ENCODE results near the gene PRRC1.

The PRRC1 gene

DNA sequence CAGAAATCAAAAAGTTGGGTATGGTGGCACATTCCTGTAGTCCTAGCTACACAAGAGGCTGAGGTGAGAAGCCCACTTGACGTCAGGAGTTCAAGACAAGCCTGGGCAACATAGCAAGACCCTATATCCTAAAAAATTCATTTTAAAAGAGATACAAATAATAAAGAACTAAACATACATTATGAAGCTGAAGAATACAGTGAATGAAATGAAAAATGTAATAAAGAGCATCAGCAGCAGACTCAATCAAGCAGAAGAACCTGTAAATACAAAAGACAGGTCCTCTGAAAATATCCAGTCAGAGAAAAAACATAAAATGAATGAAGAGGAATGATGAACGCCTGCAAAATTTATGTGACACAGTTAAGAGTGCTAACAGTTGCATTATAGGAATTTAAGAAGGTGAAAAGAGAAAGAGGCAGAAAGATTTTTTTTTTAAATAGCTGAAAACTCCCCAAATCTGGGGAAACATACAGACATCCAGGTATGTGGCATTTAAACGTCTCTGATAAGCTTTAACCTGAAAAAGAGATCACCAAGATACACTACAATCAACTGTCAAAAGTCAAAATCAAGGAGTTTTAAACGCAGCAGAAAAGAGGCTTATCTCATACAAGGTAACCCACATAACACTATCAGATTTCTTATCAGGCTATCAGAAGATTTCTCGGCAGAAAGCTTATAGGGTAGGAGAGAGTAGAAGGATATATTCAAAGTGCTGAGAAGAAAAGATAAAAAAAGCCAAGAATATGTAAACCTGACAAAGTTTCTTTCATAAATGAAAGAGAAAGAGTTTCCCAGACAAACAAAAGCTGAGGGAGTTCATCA, 57.6 kb downstream of the PRRC1 start:
- FAIRE-seq (peak; percentile 26), DNase-seq (ENCODE audit: insufficient read length, low spot score) (no peak)

GRCh38 chr5:127577458-127577857, 60.0 kb downstream of the PRRC1 start:
- FAIRE-seq (no peak), DNase-seq (ENCODE audit: insufficient read length, low spot score) (no peak)

DNA sequence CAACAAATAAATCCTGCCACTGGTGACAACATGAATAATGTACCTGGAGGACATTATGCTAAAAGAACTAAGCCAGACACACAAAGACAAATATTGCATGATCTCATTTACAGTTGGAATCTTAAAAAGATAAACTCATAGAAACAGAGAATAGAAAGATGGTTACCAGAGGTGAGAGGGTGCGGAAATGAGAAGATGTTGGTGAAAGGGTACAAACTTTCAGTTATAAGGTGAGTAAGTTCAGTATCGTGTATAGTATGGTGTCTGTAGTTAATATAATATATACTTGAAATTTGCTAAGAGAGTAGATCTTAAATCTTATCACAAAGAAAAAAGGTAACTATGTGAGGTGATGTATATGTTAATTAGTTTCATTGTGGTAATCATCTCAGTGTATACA, 63.3 kb downstream of the PRRC1 start:
- no peak for DNase-seq (ENCODE audit: insufficient read length, low spot score)
- FAIRE-seq, result no peak

DNA sequence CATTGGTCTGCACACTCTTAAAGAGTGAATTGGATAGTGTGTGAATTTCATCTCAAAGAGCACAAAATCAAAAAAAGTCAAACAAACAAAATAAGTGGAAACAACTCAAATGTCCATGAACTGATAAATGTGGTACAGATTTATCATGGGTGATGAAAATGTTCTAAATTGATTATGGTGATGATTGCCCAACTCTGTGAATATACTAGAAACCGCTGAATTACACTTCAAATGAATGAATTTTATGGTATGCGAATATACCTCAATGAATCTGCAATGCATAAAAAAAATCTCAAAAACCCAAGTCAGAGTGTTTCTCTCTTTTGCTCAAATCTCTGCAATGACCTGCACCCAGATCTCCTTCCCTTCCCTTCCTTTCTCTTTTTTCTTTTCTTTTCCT, 64.0 kb downstream of the PRRC1 start:
- DNase-seq (ENCODE audit: insufficient read length, low spot score) (no peak), FAIRE-seq (no peak)

DNA sequence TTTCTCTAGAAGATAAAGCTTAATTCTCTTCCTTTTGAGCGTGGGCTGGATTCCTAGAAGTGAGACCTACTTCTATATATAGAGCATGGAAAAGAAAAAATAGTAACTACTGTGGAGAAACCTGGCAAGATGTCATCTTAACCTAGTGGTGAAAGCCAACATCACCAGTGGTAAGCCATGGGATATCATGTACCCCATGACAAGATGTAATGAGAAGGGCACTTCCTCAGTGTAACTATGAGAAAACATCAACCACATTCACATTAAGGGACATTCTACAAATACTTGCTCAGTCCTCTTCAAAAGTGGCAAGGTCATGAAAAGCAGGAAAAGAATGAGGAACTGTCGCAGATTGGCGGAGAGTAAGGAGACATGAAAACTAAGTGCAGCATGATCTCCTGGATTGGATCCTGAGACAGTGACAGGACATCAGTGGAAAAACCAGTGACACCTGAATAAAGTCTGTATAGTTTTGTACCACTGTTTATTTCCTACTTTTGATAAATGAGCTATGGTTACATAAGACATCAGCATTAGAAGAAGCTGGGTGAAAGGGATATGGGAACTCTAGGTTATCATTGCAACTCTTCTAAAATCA, 65.4 kb downstream of the PRRC1 start:
- DNase-seq (ENCODE audit: insufficient read length, low spot score) (no peak), FAIRE-seq (peak; percentile 14)

- FAIRE-seq (no peak), DNase-seq (ENCODE audit: insufficient read length, low spot score) (no peak)
Measured at GRCh38 chr5:127583866-127584265, 66.4 kb downstream of the PRRC1 start.

GRCh38 chr5:127585661-127586060, 68.2 kb downstream of the PRRC1 start:
- DNase-seq (ENCODE audit: insufficient read length, low spot score) (no peak), FAIRE-seq (no peak)

- no peak for DNase-seq (ENCODE audit: insufficient read length, low spot score)
Measured at GRCh38 chr5:127586066-127586770, 68.8 kb downstream of the PRRC1 start.

GRCh38 chr5:127586811-127587210, 69.4 kb downstream of the PRRC1 start:
- FAIRE-seq (no peak), DNase-seq (ENCODE audit: insufficient read length, low spot score) (no peak)

More at GRCh38 chr5:127586066-127586770, 68.8 kb downstream of the PRRC1 start:
- FAIRE-seq, result peak; percentile 100

GRCh38 chr5:127587246-127587917, 69.9 kb downstream of the PRRC1 start:
- FAIRE-seq, result no peak
- DNase-seq (ENCODE audit: insufficient read length, low spot score), result no peak

GRCh38 chr5:127588368-127588767, 70.9 kb downstream of the PRRC1 start:
- DNase-seq (ENCODE audit: insufficient read length, low spot score), result no peak
- no peak for FAIRE-seq

GRCh38 chr5:127589309-127590030, 72.0 kb downstream of the PRRC1 start:
- peak; percentile 63 for FAIRE-seq
- DNase-seq (ENCODE audit: insufficient read length, low spot score), result no peak

GRCh38 chr5:127590156-127590722, 72.8 kb downstream of the PRRC1 start:
- peak; percentile 97 for FAIRE-seq
- no peak for DNase-seq (ENCODE audit: insufficient read length, low spot score)

DNA sequence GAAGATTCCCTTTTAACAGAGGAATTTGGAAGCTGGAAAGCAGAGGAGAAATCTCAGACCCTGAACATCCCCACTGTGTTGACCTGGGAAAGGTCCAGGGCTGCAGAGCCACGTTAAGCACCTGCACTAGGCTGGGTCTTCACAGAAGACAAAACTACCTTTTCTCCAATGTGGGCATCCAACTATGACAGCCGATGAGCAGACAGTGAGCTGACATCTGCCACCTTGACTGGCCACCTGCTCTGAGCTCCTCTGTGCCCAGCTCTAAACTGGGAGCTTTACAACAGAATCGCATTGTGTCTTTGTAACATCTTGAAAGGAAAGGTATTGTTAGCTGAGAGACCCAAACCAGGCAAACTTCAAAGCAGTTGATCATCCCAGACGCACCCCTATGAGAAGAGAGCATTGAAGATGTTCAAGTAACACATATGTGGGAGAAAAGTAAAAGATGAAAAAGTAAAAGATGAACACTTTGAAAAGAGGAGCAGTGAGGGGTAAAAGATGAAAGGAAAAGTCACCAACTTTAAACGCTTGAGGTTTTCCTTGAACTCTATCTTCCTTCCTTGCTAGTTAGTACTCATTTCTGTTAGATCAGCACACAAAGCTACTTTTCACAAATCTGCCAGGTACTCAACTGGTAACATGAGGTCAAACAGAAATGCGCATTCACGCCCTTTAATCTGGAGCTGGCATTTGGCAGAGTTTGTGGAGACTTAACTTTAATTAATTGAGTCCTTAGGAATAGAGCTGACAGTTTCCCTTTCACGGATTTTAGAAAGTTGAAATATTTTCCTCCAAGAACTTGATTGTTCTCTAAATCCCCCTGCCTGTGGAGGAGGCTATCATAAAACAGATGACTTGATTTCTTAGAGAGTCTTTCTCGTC, 78.3 kb downstream of the PRRC1 start:
- FAIRE-seq (peak; percentile 91), DNase-seq (ENCODE audit: insufficient read length, low spot score) (no peak)

DNA sequence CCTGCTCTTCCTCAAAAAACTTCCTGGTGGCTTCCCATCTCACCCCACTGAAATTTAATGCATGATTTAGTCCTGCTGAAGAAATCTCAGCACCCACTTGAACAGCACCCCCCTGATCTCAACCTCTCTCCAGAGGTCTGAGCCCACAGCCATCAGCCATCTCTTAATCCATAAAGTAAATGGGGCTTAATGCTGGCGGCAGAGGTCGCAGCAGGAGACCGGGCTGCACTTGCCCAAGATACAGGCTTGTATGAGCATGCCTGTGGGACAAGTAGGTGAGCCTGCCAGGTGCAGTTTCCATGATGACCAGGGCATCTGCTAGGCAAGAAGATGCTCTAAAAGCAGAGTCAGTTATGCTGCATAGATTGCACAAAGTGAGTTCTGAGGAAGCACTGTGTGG, 79.1 kb downstream of the PRRC1 start:
- FAIRE-seq (no peak), DNase-seq (ENCODE audit: insufficient read length, low spot score) (no peak)

DNA sequence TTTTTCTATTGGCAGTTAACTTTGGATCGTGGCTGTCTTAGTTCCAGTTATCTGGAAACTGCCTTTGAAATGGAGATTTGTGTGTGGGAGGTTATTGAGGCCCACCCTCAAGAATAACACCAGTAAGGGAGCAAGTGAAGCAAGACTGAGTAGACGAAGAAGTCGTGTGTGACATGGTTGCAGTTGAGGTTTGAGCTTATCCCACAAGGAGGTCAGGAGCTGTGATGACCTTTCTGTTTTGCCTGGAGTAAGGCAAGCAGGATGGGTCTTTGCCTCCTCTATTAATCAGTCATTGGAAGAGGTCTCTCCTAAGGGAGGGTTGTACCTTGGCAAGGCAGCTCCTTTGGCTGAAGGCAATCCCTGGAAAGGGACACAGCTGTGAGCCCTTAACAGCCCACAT, 81.9 kb downstream of the PRRC1 start:
- FAIRE-seq, result no peak
- DNase-seq (ENCODE audit: insufficient read length, low spot score), result no peak

DNA sequence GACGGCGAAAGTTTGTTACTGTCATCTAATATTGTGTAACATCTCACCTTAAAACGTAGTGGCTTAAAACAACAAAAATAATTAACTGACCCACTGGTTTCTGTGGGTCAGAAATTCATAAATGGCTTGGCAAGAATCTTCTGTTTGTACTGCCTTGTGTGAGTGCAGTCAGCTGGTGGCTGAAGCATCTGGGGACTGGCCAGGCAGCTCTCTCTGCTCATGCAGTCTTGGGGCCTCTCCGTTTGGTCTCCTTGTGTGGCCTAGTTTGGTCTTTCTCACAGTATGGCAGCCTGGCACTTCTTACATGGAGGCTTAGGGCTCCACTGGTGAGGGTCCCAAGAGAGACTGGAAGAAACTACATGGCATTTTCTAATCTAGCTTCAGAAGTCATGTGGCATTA, 82.4 kb downstream of the PRRC1 start:
- FAIRE-seq (peak; percentile 55), DNase-seq (ENCODE audit: insufficient read length, low spot score) (no peak)

GRCh38 chr5:127601111-127601510, 83.7 kb downstream of the PRRC1 start:
- FAIRE-seq (no peak), DNase-seq (ENCODE audit: insufficient read length, low spot score) (no peak)

DNA sequence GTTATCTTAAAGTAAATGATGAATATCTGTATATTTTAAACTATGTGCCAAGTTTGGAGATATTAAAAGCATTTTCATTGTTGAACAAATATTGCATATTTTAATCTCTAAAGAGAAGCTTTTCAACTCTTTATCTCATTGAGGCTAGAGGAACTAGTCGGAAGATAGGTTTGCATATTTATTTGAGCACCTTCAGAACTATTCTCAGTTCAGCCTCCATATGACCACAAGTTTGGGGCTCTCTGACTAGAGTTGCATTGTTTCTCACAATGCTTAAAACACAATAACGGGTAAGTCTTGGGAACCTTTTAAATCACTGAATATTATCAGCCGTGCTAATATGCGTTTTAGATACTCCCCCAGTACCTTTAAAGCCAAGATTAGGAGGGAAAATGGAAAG, 84.2 kb downstream of the PRRC1 start:
- FAIRE-seq (no peak), DNase-seq (ENCODE audit: insufficient read length, low spot score) (no peak)
